Loucy (cell line): Measurements from ENCODE around the gene IL9.

Experiments
- H2AFZ ChIP-seq: fragments of 200-600 bp; sonication (generic); 2 replicates; pipeline ENCODE4 v1.6.0; 2016; ENCODE audit warnings: antibody characterized with exemption, mild to moderate bottlenecking, low read length, moderate library complexity
- H3F3A ChIP-seq: fragments of 200-600 bp; 2 replicates; pipeline ENCODE4 v1.6.0; 2016; ENCODE audit warnings: antibody characterized with exemption, low read depth, mild to moderate bottlenecking
- H3K27me3 ChIP-seq: fragments of 200-600 bp; sonication (generic); 2 replicates; pipeline ENCODE4 v1.6.1; 2014; ENCODE audit warnings: low read length, mild to moderate bottlenecking; ENCODE audit not compliant: insufficient read depth, poor library complexity, severe bottlenecking
- H3K36me3 ChIP-seq: fragments of 200-600 bp; sonication (generic); 2 replicates; pipeline ENCODE4 v1.6.1; 2016; ENCODE audit warnings: low read length; ENCODE audit not compliant: insufficient read depth
- H3K4me1 ChIP-seq: fragments of 200-600 bp; sonication (generic); 2 replicates; pipeline ENCODE4 v1.5.1; 2014; ENCODE audit warnings: low read length, mild to moderate bottlenecking; ENCODE audit not compliant: insufficient read depth, poor library complexity, severe bottlenecking
- H3K4me2 ChIP-seq: fragments of 200-600 bp; sonication (generic); 2 replicates; pipeline ENCODE4 v1.6.0; 2014; ENCODE audit warnings: antibody characterized with exemption, low read length, low read depth, mild to moderate bottlenecking; ENCODE audit not compliant: poor library complexity, severe bottlenecking
- H3K4me3 ChIP-seq: fragments of 200-600 bp; sonication (generic); 2 replicates; pipeline ENCODE4 v1.5.1; 2014; ENCODE audit warnings: low read length, mild to moderate bottlenecking, mixed read lengths; ENCODE audit not compliant: poor library complexity, severe bottlenecking
- H3K79me2 ChIP-seq: fragments of 200-600 bp; sonication (generic); 2 replicates; pipeline ENCODE4 v1.6.1; 2014; ENCODE audit warnings: low read length; ENCODE audit not compliant: insufficient read depth
- H3K9ac ChIP-seq: fragments of 200-600 bp; sonication (generic); 2 replicates; pipeline ENCODE4 v1.6.0; 2014; ENCODE audit warnings: mild to moderate bottlenecking, low read depth, low read length, moderate library complexity; ENCODE audit not compliant: poor library complexity, severe bottlenecking
- H3K9me2 ChIP-seq: fragments of 200-600 bp; sonication (generic); replicated peaks from 2 replicates; pipeline ENCODE4 v1.6.1; 2016; ENCODE audit warnings: low read depth, low read length, mixed read lengths
- H3K9me3 ChIP-seq: fragments of 200-600 bp; sonication (generic); 2 replicates; pipeline ENCODE4 v1.6.1; 2014; ENCODE audit warnings: mild to moderate bottlenecking, antibody characterized with exemption, low read length, low read depth; ENCODE audit not compliant: insufficient read depth
- H4K20me1 ChIP-seq: fragments of 200-600 bp; sonication (generic); 2 replicates; pipeline ENCODE4 v1.6.0; 2014; ENCODE audit warnings: antibody characterized with exemption, low read length, mild to moderate bottlenecking; ENCODE audit not compliant: insufficient read depth, poor library complexity, severe bottlenecking
- EZH2phosphoT487 ChIP-seq: fragments of 200-600 bp; IDR thresholded peaks from 2 replicates; pipeline ENCODE4 v1.6.1; 2018; ENCODE audit warnings: antibody characterized with exemption, mild to moderate bottlenecking, moderate library complexity, borderline replicate concordance
- TF ChIP-seq, protein P1 (sequence below): fragments of 200-600 bp; sonication (generic); conservative IDR thresholded peaks from 2 replicates; pipeline ENCODE4 v1.5.1; 2014; ENCODE audit warnings: mild to moderate bottlenecking, antibody characterized with exemption, low read length

IL9 gene

GRCh38 chr5:135942202-135942771 is 46.6 kb upstream of the IL9 start:
- Histone ChIP-seq H3K4me2 (no peak overlapping the region), H2AFZ (no peak overlapping the region), H3K9me2 (no peaks in the 10 kb centered on the region), H3K9me3 (no peaks in the 10 kb centered on the region), H3K79me2 (no peaks in the 10 kb centered on the region), H3K4me3 (no peak overlapping the region), H3K9ac (no peak overlapping the region), H3K36me3 (no peaks in the 10 kb centered on the region), H4K20me1 (no peaks in the 10 kb centered on the region), H3K4me1 (no peaks in the 10 kb centered on the region), H3K27me3 (no peaks in the 10 kb centered on the region), H3F3A (no peaks in the 10 kb centered on the region)
- no peak for TF ChIP-seq EZH2phosphoT487
- TF ChIP-seq, protein P1, sequence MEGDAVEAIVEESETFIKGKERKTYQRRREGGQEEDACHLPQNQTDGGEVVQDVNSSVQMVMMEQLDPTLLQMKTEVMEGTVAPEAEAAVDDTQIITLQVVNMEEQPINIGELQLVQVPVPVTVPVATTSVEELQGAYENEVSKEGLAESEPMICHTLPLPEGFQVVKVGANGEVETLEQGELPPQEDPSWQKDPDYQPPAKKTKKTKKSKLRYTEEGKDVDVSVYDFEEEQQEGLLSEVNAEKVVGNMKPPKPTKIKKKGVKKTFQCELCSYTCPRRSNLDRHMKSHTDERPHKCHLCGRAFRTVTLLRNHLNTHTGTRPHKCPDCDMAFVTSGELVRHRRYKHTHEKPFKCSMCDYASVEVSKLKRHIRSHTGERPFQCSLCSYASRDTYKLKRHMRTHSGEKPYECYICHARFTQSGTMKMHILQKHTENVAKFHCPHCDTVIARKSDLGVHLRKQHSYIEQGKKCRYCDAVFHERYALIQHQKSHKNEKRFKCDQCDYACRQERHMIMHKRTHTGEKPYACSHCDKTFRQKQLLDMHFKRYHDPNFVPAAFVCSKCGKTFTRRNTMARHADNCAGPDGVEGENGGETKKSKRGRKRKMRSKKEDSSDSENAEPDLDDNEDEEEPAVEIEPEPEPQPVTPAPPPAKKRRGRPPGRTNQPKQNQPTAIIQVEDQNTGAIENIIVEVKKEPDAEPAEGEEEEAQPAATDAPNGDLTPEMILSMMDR: no peak

DNA sequence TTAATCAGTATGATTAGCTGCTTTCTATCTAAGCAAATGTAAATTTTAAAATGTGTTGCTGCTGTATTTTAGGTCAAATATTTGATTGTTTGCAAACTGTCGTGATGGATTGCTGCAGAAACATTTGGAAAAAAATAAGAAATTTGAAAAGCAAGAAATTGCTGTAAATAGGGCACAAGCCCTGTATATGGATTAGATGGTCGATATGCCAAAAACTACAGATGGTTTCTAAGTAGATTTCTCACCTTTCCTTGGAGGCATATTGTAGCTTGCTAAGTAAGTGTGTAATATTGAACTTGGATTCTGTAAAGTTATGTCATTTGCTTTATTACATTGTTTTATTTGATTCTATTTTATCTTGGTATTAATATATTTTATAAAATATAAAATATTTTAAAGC is 46.1 kb upstream of the IL9 start:
- TF ChIP-seq EZH2phosphoT487: no peak
- TF ChIP-seq, protein P1: no peak
- Histone ChIP-seq H3K4me2 (no peak overlapping the region), H3K27me3 (no peaks in the 10 kb centered on the region), H3K79me2 (no peaks in the 10 kb centered on the region), H3K9me2 (no peaks in the 10 kb centered on the region), H4K20me1 (no peaks in the 10 kb centered on the region), H3F3A (no peaks in the 10 kb centered on the region), H3K4me3 (no peak overlapping the region), H3K4me1 (no peaks in the 10 kb centered on the region), H3K36me3 (no peaks in the 10 kb centered on the region), H2AFZ (no peak overlapping the region), H3K9me3 (no peaks in the 10 kb centered on the region), H3K9ac (no peak overlapping the region)

- H3K4me2 ChIP-seq: no peak overlapping the region
- no peak overlapping the region for H3K4me3 ChIP-seq
These were observed 41.7 kb upstream of the IL9 start for GRCh38 chr5:135937245-135937911.

More at GRCh38 chr5:135937245-135937911, 41.7 kb upstream of the IL9 start:
- no peak overlapping the region for H3K9ac ChIP-seq
- no peaks in the 10 kb centered on the region for H4K20me1 ChIP-seq
- no peaks in the 10 kb centered on the region for H3K9me2 ChIP-seq
- H3K36me3 ChIP-seq: no peaks in the 10 kb centered on the region
- TF ChIP-seq, protein P1: no peak
- no peak for TF ChIP-seq EZH2phosphoT487
- H3K9me3 ChIP-seq: no peaks in the 10 kb centered on the region
- no peaks in the 10 kb centered on the region for H3K4me1 ChIP-seq
- H3K79me2 ChIP-seq: no peaks in the 10 kb centered on the region
- no peaks in the 10 kb centered on the region for H3K27me3 ChIP-seq
- no peaks in the 10 kb centered on the region for H3F3A ChIP-seq
- no peak overlapping the region for H2AFZ ChIP-seq
